GM18858 (cell line): ENCODE data around the gene INHBC.

Source experiments
- ATAC-seq: cut with Tn5 transposase; IDR thresholded peaks from one replicate; pipeline ENCODE4 v1.9.1; 2021; ENCODE audit not compliant: unreplicated experiment

The INHBC gene

GRCh38 chr12:57467212-57467874 lies 32.8 kb downstream of the INHBC start:
- ATAC-seq = no peak

- ATAC-seq = no peak
Measured at GRCh38 chr12:57467915-57468314, 33.3 kb downstream of the INHBC start.

- no peak for ATAC-seq
Measured at GRCh38 chr12:57469296-57470164, 34.9 kb downstream of the INHBC start.

- ATAC-seq = no peak
Measured at GRCh38 chr12:57470286-57470969, 35.8 kb downstream of the INHBC start.

GRCh38 chr12:57470970-57471656 lies 36.5 kb downstream of the INHBC start:
- no peak for ATAC-seq

GRCh38 chr12:57471661-57472060 lies 37.1 kb downstream of the INHBC start:
- ATAC-seq = no peak

GRCh38 chr12:57472391-57472790 lies 37.8 kb downstream of the INHBC start:
- ATAC-seq = no peak

- ATAC-seq = no peak
Measured at GRCh38 chr12:57473392-57473791, 38.8 kb downstream of the INHBC start.

GRCh38 chr12:57473886-57474285 lies 39.3 kb downstream of the INHBC start:
- no peak for ATAC-seq

GRCh38 chr12:57474430-57474829 lies 39.8 kb downstream of the INHBC start:
- ATAC-seq = no peak

GRCh38 chr12:57474862-57475261 lies 40.3 kb downstream of the INHBC start:
- no peak for ATAC-seq

- ATAC-seq = no peak
Measured at GRCh38 chr12:57475271-57476161, 40.9 kb downstream of the INHBC start.

GRCh38 chr12:57476162-57476992 lies 41.8 kb downstream of the INHBC start:
- no peak for ATAC-seq

- no peak for ATAC-seq
Measured at GRCh38 chr12:57476993-57477709, 42.6 kb downstream of the INHBC start.

GRCh38 chr12:57477710-57478681 lies 43.4 kb downstream of the INHBC start:
- peak; percentile 39 for ATAC-seq

- no peak for ATAC-seq
Measured at GRCh38 chr12:57479043-57479375, 44.4 kb downstream of the INHBC start.

GRCh38 chr12:57479376-57480115 lies 45.0 kb downstream of the INHBC start, which contains the start of gene ARHGAP9:
Gene ARHGAP9 (minus strand): TSS chr12:57479866. CDS start chr12:57479406, 460 bp downstream.
- peak; percentile 31 for ATAC-seq
